Activated naive CD8-positive, alpha-beta T cell treated with anti-CD3 and anti-CD28 coated beads, Interleukin-2, amount 50 U/mL, for 24 hours (primary cell): Measurements from ENCODE around the gene CRK.
"Not testable (repeated sequence)": the region's sequence is repeated elsewhere in the genome, so short reads cannot be mapped to it uniquely, and the experiment has no call there.

Source experiments
- ATAC-seq: fragments of 150-1000 bp; cut with Tn5 transposase; one replicate; pipeline ENCODE4 v1.10.0; 2021
- DNase-seq: peaks from one replicate; pipeline ENCODE4 v3.0.0; 2021
- H3K27ac Mint-ChIP-seq: one replicate; pipeline ENCODE4 v1.8.0; 2021; ENCODE audit warnings: mild to moderate bottlenecking, mixed read lengths
- H3K27me3 Mint-ChIP-seq: one replicate; pipeline ENCODE4 v1.8.0; 2021; ENCODE audit warnings: mixed read lengths
- H3K36me3 Mint-ChIP-seq: one replicate; pipeline ENCODE4 v1.8.0; 2021; ENCODE audit warnings: low read depth, mixed read lengths
- H3K4me1 Mint-ChIP-seq: one replicate; pipeline ENCODE4 v1.8.0; 2021; ENCODE audit warnings: mixed read lengths
- H3K4me3 Mint-ChIP-seq: one replicate; pipeline ENCODE4 v1.8.0; 2021; ENCODE audit warnings: mild to moderate bottlenecking, moderate library complexity, mixed read lengths
- H3K9me3 Mint-ChIP-seq: one replicate; pipeline ENCODE4 v1.8.0; 2021; ENCODE audit warnings: mixed read lengths

CRK gene

GRCh38 chr17:1440921-1441320 is 15.1 kb downstream of the CRK start:
- Mint-ChIP-seq H3K36me3 (peaks cover 13% of the 10 kb centered on the region), H3K4me3 (no peak overlapping the region), H3K9me3 (no peaks in the 10 kb centered on the region), H3K4me1 (peaks cover 8% of the 10 kb centered on the region), H3K27me3 (no peaks in the 10 kb centered on the region), H3K27ac (no peak overlapping the region)
- no peak for ATAC-seq
- DNase-seq: no peak

- Mint-ChIP-seq H3K27me3 (no peaks in the 10 kb centered on the region), H3K4me3 (no peak overlapping the region), H3K4me1 (peaks cover 9% of the 10 kb centered on the region), H3K36me3 (peaks cover 28% of the 10 kb centered on the region), H3K27ac (no peak overlapping the region), H3K9me3 (no peaks in the 10 kb centered on the region)
- ATAC-seq (no peak), DNase-seq (no peak)
Observed at GRCh38 chr17:1438593-1439083, 17.4 kb downstream of the CRK start.

DNA sequence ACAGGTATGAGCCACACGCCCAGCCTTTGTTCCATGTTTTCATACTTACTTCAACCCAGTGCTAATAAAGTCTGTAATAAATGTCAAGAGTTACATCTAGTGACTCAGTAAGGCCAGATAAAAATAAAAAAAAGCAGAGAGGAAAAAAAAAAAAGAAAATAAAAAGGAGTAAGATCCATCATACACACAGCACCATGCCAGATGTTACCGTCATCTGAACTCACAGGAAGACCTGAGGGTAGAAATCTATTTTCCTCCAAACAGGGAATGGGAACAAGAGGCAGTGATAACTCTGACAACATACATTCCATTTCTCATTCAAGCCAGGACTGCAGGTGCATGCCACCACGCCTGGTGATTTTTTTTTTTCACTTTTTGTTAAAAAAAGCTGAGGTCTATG is 20.7 kb downstream of the CRK start:
- H3K27me3 Mint-ChIP-seq: no peaks in the 10 kb centered on the region
- no peak overlapping the region for H3K27ac Mint-ChIP-seq
- DNase-seq: no peak
- ATAC-seq: no peak
- H3K4me1 Mint-ChIP-seq: peaks cover 20% of the 10 kb centered on the region
- H3K9me3 Mint-ChIP-seq: no peaks in the 10 kb centered on the region
- no peak overlapping the region for H3K4me3 Mint-ChIP-seq
- H3K36me3 Mint-ChIP-seq: peaks cover 34% of the 10 kb centered on the region

DNA sequence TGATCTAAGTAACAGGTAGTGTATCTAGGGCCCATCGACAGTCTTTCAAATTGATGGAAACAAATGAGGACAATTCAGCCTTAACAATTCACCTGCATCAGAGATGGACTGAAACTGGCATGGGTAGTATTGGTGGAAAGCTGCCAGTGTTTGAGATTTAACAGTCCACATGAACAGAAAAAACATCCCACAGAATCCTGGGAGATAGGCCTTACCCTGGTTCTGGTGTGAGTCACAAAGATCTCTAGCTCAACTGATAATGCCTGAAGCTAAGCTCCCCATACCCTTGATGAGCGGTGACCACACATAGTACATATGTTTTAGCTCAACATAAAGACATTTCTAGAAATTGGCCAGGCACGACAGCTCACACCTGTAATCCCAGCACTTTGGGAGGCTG is 21.9 kb downstream of the CRK start:
- Mint-ChIP-seq H3K36me3 (peaks cover 37% of the 10 kb centered on the region), H3K4me1 (peaks cover 18% of the 10 kb centered on the region), H3K9me3 (no peaks in the 10 kb centered on the region), H3K27me3 (no peaks in the 10 kb centered on the region), H3K27ac (no peak overlapping the region), H3K4me3 (no peak overlapping the region)
- ATAC-seq (no peak), DNase-seq (no peak)

DNA sequence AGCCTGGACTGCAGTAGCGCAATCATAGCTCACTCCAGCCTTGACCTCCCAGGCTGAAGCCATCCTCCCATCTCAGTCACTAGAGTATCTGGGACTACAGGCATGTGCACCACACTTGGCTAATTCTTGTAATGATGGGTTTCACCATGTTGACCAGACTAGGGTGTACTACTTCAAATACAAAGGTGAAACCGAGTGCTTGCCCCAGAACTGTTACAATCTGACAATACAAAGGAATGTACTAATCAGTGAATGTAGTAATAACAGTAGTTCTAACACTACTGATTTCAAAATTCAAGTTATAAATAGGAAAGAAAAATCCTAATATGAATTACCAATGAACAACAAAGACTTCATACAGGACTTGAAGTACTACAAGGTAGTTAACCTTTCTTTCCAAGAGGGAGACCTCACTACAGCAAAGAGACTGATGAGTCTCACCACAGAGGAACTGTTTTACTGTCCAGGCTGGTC is 24.4 kb downstream of the CRK start:
- no peak overlapping the region for H3K4me3 Mint-ChIP-seq
- DNase-seq: no peak
- no peaks in the 10 kb centered on the region for H3K9me3 Mint-ChIP-seq
- H3K4me1 Mint-ChIP-seq: peaks cover 13% of the 10 kb centered on the region
- H3K36me3 Mint-ChIP-seq: peaks cover 38% of the 10 kb centered on the region
- peak; percentile 66 for ATAC-seq
- no peaks in the 10 kb centered on the region for H3K27me3 Mint-ChIP-seq
- peak overlapping the region; percentile 11 for H3K27ac Mint-ChIP-seq

DNA sequence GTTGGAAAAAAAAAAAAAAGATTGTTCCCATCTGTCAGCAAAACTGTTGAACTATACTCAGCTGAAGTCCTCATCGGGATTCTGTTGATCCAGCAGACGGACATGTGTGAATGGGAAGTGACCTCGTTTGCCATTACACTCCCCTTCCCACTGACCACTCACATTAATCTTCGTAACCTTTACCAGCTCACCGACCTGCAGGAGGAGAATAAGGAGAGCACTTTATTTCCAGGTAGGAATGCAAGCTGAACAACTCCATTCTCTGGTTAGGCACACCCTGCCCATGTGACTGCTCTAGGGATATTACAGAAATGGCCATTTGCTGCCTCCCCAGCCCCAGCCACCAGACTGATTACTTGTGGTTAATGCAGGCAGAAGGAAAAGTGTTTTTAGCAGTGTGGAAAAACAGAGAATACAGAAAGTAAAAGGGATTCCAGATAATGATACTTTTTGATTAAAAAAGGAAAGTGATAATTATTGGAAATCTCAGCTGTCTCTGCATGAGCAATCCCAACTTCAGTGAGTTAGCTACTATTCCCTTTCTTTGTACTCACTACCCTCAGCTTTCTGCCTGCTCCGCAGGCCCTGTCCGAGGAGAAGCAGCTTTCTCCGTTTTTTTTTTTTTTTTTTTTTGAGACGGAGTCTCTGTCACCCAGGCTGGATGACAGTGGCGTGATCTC is 32.4 kb downstream of the CRK start:
- peaks cover 29% of the 10 kb centered on the region for H3K36me3 Mint-ChIP-seq
- no peaks in the 10 kb centered on the region for H3K27me3 Mint-ChIP-seq
- H3K27ac Mint-ChIP-seq: no peak overlapping the region
- no peaks in the 10 kb centered on the region for H3K9me3 Mint-ChIP-seq
- ATAC-seq: no peak
- no peak for DNase-seq
- H3K4me1 Mint-ChIP-seq: peaks cover 17% of the 10 kb centered on the region
- H3K4me3 Mint-ChIP-seq: no peak overlapping the region

DNA sequence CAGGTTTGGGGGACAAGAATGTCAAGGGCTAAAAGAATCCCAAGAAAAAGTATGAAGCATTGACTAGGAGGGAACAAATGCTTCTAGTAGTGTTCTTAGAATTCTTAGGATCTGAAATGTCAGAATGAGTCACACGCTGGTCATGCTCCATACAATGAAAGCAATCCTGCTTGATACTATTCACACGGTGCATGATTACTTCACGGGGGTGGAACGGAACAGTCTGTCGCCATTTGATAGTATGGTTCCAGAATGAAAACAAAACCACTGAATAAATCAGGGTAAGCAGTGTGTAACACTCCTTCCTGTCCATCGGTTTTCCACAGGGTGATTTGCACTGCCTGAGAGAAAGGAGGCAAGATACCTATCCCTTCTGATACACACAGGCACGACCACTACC is 33.1 kb downstream of the CRK start:
- peaks cover 17% of the 10 kb centered on the region for H3K4me1 Mint-ChIP-seq
- H3K4me3 Mint-ChIP-seq: no peak overlapping the region
- H3K36me3 Mint-ChIP-seq: peaks cover 27% of the 10 kb centered on the region
- H3K27me3 Mint-ChIP-seq: no peaks in the 10 kb centered on the region
- H3K9me3 Mint-ChIP-seq: no peaks in the 10 kb centered on the region
- ATAC-seq: peak; percentile 88
- H3K27ac Mint-ChIP-seq: peak overlapping the region; percentile 69
- DNase-seq: peak; percentile 7

- Mint-ChIP-seq H3K36me3 (peaks cover 28% of the 10 kb centered on the region), H3K4me3 (no peak overlapping the region), H3K4me1 (peaks cover 17% of the 10 kb centered on the region), H3K27ac (no peak overlapping the region), H3K27me3 (no peaks in the 10 kb centered on the region), H3K9me3 (no peaks in the 10 kb centered on the region)
- DNase-seq (no peak), ATAC-seq (no peak)
Observed at GRCh38 chr17:1421470-1421869, 34.6 kb downstream of the CRK start.

DNA sequence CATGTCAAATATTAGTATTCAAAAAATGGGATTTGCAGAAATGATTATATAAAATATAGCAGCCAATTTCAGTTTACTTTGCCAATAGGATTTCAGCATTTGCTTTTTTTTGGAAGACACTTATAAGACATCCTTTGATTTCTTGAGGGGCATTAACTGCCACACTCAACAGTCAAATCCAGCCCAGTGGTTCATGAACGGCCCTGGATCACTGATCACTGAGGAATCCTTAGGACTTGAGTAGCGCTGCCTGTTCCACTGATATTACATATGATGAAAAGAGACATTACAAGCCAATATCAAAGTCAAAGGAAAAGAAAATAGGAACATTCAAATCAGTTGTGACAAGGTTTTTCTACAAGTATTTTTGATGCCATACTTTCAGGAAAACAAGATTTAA is 35.1 kb downstream of the CRK start:
- no peak for ATAC-seq
- H3K27me3 Mint-ChIP-seq: no peaks in the 10 kb centered on the region

DNA sequence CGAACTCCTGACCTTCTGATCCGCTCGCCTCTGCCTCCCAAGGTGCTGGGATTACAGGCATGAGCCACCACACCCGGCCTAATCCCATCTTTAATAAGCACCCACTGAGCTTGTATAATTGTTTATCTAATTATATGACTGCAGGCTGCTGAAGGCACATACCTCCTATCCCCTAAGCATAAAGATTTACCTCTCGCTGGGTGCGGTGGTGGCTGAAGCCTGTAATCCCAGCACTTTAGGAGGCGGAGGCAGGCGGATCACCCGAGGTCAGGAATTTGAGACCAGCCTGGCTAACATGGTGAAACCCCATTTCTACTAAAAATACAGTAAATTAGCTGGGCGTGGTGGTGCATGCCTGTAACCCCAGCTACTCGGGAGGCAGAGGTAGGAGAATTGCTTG is 35.9 kb downstream of the CRK start:
- H3K4me3 Mint-ChIP-seq: no peak overlapping the region
- peaks cover 17% of the 10 kb centered on the region for H3K4me1 Mint-ChIP-seq
- ATAC-seq: no peak
- H3K27ac Mint-ChIP-seq: no peak overlapping the region
- no peak for DNase-seq
- H3K36me3 Mint-ChIP-seq: peaks cover 22% of the 10 kb centered on the region
- no peaks in the 10 kb centered on the region for H3K9me3 Mint-ChIP-seq
- no peaks in the 10 kb centered on the region for H3K27me3 Mint-ChIP-seq

More for the DNA sequence above, 35.1 kb downstream of the CRK start:
- no peak for DNase-seq
- Mint-ChIP-seq H3K9me3 (no peaks in the 10 kb centered on the region), H3K4me3 (no peak overlapping the region), H3K4me1 (peaks cover 17% of the 10 kb centered on the region), H3K36me3 (peaks cover 25% of the 10 kb centered on the region), H3K27ac (no peak overlapping the region)

DNA sequence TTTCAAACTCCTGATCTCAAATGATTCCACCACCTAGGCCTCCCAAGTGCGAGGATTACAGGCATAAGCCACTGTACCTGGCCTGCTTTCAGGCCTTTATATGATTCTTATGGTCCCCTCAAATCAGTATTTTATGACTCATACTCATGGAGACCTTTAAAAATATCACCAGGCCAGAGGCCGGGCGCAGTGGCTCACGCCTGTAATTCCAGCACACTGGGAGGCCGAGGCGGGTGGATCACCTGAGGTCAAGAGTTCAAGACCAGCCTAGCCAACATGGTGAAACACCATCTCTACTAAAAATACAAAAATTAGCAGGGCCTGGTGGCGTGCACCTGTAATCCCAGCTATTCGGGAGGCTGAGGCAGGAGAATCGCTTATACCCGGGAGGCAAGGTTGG is 37.6 kb downstream of the CRK start:
- ATAC-seq: not testable (repeated sequence)

DNA sequence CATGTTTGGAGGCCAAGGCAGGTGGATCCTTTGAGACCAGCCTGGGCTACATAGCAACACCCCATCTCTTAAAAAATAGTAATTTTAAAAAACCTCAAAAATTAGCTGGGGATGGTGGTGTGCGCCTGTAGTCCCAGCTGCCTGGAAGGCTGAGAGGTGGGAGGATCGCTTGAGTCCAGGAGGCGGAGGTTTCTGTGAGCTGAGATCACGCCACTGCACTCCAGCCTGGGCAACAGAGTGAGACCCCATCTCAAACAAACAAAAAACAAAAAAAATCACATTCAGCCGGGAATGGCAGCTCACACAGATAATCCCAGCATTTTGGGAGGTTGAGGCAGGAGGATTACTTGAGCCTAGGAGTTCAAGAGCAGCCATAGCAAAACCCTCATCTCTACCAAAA is 39.6 kb downstream of the CRK start:
- Mint-ChIP-seq H3K27me3 (no peaks in the 10 kb centered on the region), H3K36me3 (peaks cover 8% of the 10 kb centered on the region), H3K27ac (no peak overlapping the region), H3K4me1 (no peaks in the 10 kb centered on the region), H3K4me3 (no peak overlapping the region), H3K9me3 (no peaks in the 10 kb centered on the region)
- ATAC-seq (no peak), DNase-seq (no peak)

More for the DNA sequence above, 37.6 kb downstream of the CRK start:
- DNase-seq, H3K4me3 Mint-ChIP-seq, H3K27me3 Mint-ChIP-seq, H3K4me1 Mint-ChIP-seq, H3K9me3 Mint-ChIP-seq, H3K27ac Mint-ChIP-seq: not testable (repeated sequence)
- H3K36me3 Mint-ChIP-seq: peaks cover 17% of the 10 kb centered on the region

DNA sequence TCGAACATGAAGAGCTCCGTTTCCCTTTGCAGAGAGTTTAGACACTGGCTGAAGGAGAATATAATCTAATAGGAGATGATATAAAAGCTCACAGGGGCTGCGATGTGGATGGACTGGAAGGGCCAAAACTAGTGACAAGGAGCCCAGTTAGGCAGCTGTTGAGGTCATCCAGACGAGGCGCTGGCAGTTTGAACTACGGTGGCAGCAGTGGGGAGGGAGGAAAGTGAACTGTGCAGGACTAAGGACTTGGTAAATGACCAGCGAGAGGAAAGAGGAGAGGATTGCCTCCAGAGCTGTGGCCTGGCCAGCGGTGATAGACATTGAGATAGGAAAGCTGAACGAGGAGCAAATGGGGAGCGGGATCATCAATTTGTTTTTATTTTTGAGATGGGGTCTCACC is 41.4 kb downstream of the CRK start:
- H3K4me1 Mint-ChIP-seq: no peaks in the 10 kb centered on the region
- ATAC-seq: no peak
- H3K36me3 Mint-ChIP-seq: peaks cover 1% of the 10 kb centered on the region
- H3K27me3 Mint-ChIP-seq: no peaks in the 10 kb centered on the region
- H3K4me3 Mint-ChIP-seq: no peak overlapping the region
- H3K9me3 Mint-ChIP-seq: no peaks in the 10 kb centered on the region
- H3K27ac Mint-ChIP-seq: no peak overlapping the region
- DNase-seq: no peak

DNA sequence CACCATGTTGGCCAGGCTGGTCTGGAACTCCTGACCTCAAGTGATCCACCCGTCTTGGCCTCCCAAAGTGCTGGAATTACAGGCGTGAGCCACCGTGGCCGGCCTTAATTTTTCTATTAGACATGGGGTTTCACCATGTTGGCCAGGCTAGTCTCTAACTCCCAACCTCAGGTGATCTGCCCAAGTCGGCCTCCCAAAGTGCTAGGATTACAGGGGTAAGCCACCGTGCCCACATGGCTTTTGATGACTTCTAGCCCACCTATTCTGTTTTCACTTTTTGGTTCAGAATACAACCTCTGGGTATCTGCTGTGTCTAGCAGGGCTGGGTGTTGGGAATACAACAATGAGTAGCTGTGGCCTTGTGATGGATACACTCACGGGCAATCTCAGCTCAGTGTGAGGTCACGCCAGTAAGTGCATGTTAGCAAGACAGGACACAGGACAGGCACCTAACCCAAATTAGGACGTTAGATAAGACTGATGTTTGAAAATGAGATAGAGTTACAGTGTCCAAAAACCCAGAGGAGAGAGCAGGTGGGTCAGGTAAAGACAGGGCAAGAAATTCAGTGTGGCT is 41.9 kb downstream of the CRK start:
- Mint-ChIP-seq H3K36me3 (peaks cover 1% of the 10 kb centered on the region), H3K4me3 (no peak overlapping the region), H3K27me3 (no peaks in the 10 kb centered on the region), H3K9me3 (no peaks in the 10 kb centered on the region), H3K4me1 (no peaks in the 10 kb centered on the region), H3K27ac (no peak overlapping the region)
- ATAC-seq (no peak), DNase-seq (no peak)

DNA sequence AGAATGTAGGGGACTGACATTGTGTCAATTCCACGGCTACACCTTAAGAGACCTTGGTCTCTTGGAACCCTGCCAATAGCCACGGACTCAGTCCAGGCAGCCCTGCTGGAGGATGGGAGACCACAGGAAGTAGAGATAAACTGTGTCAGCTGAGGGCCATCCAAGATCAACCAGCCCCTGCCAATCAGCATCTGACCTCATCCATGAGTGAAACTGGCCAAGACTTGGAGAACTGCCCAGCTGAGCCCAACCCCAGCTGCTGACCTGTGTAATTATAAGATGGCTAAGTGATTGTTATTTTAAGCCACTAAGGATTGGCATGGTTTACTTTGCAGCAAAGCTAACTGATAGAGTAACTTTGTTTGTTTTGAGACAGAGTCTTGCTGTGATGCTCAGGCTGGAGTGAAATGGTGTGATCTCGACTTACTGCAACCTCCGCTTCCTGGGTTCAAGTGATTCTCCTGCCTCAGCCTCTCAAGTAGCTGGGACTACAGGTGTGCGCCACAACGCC is 42.7 kb downstream of the CRK start:
- DNase-seq: no peak
- Mint-ChIP-seq H3K9me3 (no peaks in the 10 kb centered on the region), H3K4me1 (no peaks in the 10 kb centered on the region), H3K36me3 (peaks cover 1% of the 10 kb centered on the region), H3K4me3 (no peak overlapping the region), H3K27me3 (no peaks in the 10 kb centered on the region), H3K27ac (no peak overlapping the region)
- no peak for ATAC-seq
